Nephron (organoid): ENCODE results near the gene MSI2.

Experiments
- H3K27ac Mint-ChIP-seq, 3 experiments: 2 replicates each; pipeline ENCODE4 v1.8.0; 2020; ENCODE audit warnings: mixed read lengths in 3 of 3, mild to moderate bottlenecking in 2 of 3, moderate library complexity in 1 of 3
- H3K27me3 Mint-ChIP-seq: 2 replicates; pipeline ENCODE4 v1.8.0; 2021; ENCODE audit warnings: low read depth, mild to moderate bottlenecking, moderate library complexity, mixed read lengths
- H3K36me3 Mint-ChIP-seq: 2 replicates; pipeline ENCODE4 v1.8.0; 2020; ENCODE audit warnings: low read depth, mixed read lengths
- H3K4me1 Mint-ChIP-seq: 2 replicates; pipeline ENCODE4 v1.8.0; 2020; ENCODE audit warnings: mixed read lengths
- H3K4me3 Mint-ChIP-seq, 3 experiments: 2 replicates each; pipeline ENCODE4 v1.8.0; 2020; ENCODE audit warnings: mild to moderate bottlenecking in 3 of 3, mixed read lengths in 3 of 3, moderate library complexity in 2 of 3
- H3K9me3 Mint-ChIP-seq: 2 replicates; pipeline ENCODE4 v1.8.0; 2020; ENCODE audit warnings: mixed read lengths
- CTCF ChIP-seq, 3 experiments: fragments of 200-600 bp; sonication (generic); IDR thresholded peaks; one replicate each; pipeline ENCODE4 v1.5.0; 2021; ENCODE audit warnings: antibody characterized with exemption in 3 of 3; ENCODE audit not compliant: unreplicated experiment in 3 of 3

The MSI2 gene

DNA sequence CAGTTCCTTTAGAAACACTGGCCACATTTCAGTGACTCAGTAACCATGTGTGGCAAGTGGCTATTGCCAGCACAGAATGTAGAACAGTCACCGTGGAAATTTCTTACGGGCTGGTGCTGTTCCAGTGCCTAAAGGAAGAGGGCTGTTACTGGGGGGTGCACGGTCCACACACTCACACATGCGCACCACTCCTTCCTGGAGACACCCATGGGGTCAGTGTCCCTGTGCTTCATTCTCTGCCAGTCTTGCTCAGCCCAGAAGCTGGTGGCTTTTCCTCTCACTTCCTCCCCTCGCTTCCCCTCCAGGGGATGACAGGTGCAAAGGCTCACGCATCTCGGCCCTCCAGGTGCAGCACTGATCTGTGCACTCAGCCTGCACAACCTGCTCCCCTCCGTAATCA is 373.1 kb downstream of the MSI2 start:
- Mint-ChIP-seq H3K27me3 (peaks cover 21% of the 10 kb centered on the region), H3K9me3 (no peaks in the 10 kb centered on the region), H3K4me1 (peaks cover 16% of the 10 kb centered on the region), H3K36me3 (peaks cover 62% of the 10 kb centered on the region), H3K4me3 (no peak overlapping the region), H3K27ac (no peak overlapping the region)
- TF ChIP-seq CTCF (IDR thresholded peaks at IDR 0.05; ENCODE audit: unreplicated experiment in 3 of 3), result no peak

DNA sequence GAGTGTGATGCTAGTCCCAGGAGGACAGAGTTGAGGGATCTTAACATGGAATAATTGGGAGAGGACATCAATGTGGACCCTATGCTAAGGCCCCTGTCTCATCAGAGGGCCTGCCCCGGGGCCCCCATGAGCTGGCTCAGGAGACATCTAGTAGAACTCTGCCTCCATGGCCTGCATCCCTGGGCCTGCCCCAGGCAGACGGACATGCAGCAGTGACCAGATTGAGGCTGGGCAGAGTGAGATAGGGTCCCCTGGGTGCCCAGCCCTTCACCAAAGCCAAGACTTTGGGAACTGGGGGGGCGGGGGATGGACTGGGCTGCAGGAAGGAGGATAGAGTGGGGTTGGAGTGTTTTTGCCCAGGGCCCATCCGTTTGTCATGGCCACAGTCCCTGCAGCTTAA is 373.6 kb downstream of the MSI2 start:
- peaks cover 21% of the 10 kb centered on the region for H3K27me3 Mint-ChIP-seq
- H3K9me3 Mint-ChIP-seq, result no peaks in the 10 kb centered on the region
- no peak overlapping the region for H3K4me3 Mint-ChIP-seq
- H3K27ac Mint-ChIP-seq, result peak overlapping the region in 1 of 3 experiments; percentile 17
- TF ChIP-seq CTCF (IDR thresholded peaks at IDR 0.05; ENCODE audit: unreplicated experiment in 3 of 3), result no peak
- H3K4me1 Mint-ChIP-seq, result peaks cover 13% of the 10 kb centered on the region
- H3K36me3 Mint-ChIP-seq, result peaks cover 67% of the 10 kb centered on the region

- Mint-ChIP-seq H3K4me3 (no peak overlapping the region), H3K9me3 (no peaks in the 10 kb centered on the region), H3K4me1 (peaks cover 8% of the 10 kb centered on the region), H3K27ac (no peak overlapping the region), H3K27me3 (peaks cover 17% of the 10 kb centered on the region), H3K36me3 (peaks cover 69% of the 10 kb centered on the region)
- no peak for TF ChIP-seq CTCF (IDR thresholded peaks at IDR 0.05; ENCODE audit: unreplicated experiment in 3 of 3)
These were observed 374.4 kb downstream of the MSI2 start for GRCh38 chr17:57630736-57631135.

- Mint-ChIP-seq H3K4me1 (peaks cover 10% of the 10 kb centered on the region), H3K9me3 (no peaks in the 10 kb centered on the region), H3K27me3 (peaks cover 20% of the 10 kb centered on the region), H3K4me3 (no peak overlapping the region), H3K27ac (no peak overlapping the region), H3K36me3 (peaks cover 74% of the 10 kb centered on the region)
- no peak for TF ChIP-seq CTCF (IDR thresholded peaks at IDR 0.05; ENCODE audit: unreplicated experiment in 3 of 3)
These were observed 375.5 kb downstream of the MSI2 start for GRCh38 chr17:57631871-57632270.

DNA sequence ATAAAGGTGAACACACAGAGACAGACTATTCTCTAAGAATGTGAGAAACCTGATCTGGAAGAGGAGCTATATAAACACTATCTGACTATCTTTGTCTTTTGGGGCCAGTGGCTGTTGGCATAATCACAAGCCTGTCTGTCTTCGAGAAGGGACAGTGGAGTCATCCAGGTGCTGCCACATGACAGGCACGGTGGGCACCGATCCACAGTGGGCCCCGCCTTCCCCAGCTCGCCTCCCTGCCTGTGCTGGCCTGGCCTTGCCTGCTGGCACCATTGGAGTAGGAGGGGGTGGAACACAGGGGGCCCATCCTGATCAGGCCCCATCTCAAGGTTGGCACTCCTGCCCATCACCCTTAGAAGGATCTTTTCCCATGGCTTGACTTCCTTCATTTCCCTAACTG is 376.0 kb downstream of the MSI2 start:
- peaks cover 72% of the 10 kb centered on the region for H3K36me3 Mint-ChIP-seq
- H3K9me3 Mint-ChIP-seq, result no peaks in the 10 kb centered on the region
- no peak for TF ChIP-seq CTCF (IDR thresholded peaks at IDR 0.05; ENCODE audit: unreplicated experiment in 3 of 3)
- H3K4me1 Mint-ChIP-seq, result peaks cover 10% of the 10 kb centered on the region
- H3K4me3 Mint-ChIP-seq, result no peak overlapping the region
- no peak overlapping the region for H3K27ac Mint-ChIP-seq
- H3K27me3 Mint-ChIP-seq, result peaks cover 20% of the 10 kb centered on the region

- no peak overlapping the region for H3K27ac Mint-ChIP-seq
- peaks cover 16% of the 10 kb centered on the region for H3K4me1 Mint-ChIP-seq
- peaks cover 20% of the 10 kb centered on the region for H3K27me3 Mint-ChIP-seq
- peaks cover 71% of the 10 kb centered on the region for H3K36me3 Mint-ChIP-seq
- no peak overlapping the region for H3K4me3 Mint-ChIP-seq
- no peaks in the 10 kb centered on the region for H3K9me3 Mint-ChIP-seq
- TF ChIP-seq CTCF (IDR thresholded peaks at IDR 0.05; ENCODE audit: unreplicated experiment in 3 of 3), result no peak
These were observed 376.9 kb downstream of the MSI2 start for GRCh38 chr17:57633236-57633635.
